ENCODE results near the gene TCEAL4. TPM values are rescaled to one million over a fixed set of nuclear protein-coding genes. Genes with fewer than 3 reads are reported as not detected.
A peak's percentile ranks its signal among the peaks of the same experiment; 100 is the strongest.

The TCEAL4 gene
- total RNA-seq, 1 experiment from 2014 or later: 84.1 TPM

- H3K36me3 ChIP-seq (ENCODE audit: control insufficient read depth, insufficient read depth, low read length): no peaks in the 10 kb centered on the region
- no TSS peak for BruUV-seq (replicated peaks)
- CTCF ChIA-PET: no interaction called here
- H3K27ac ChIP-seq (ENCODE audit: low read length): no peak overlapping the region
- ATAC-seq: no peak
- in situ Hi-C loops (cut with HindIII; ENCODE audit: low pct_unique_long_range_greater_than_20kb, low sequenced_read_pairs) (no loop called here), intact Hi-C loops (cut with micrococcal nuclease; ENCODE audit: unreplicated experiment) (no loop called here)
- H3K4me3 ChIP-seq (ENCODE audit: low read depth in 2 of 2, low read length in 2 of 2): no peak overlapping the region
- no peak for TF ChIP-seq REST (IDR thresholded peaks at IDR 0.05; ENCODE audit: insufficient read depth in 1 of 2, low read depth in 2 of 2, low read length in 1 of 2)
- TF ChIP-seq TCF7L2 (IDR thresholded peaks at IDR 0.05; ENCODE audit: low read depth, low read length): no peak
- TF ChIP-seq CTCF (IDR thresholded peaks at IDR 0.05): no peak
- TF ChIP-seq SIN3A (IDR thresholded peaks at IDR 0.05; ENCODE audit: borderline replicate concordance, insufficient read depth, low read depth, low read length): no peak
- TF ChIP-seq POLR2AphosphoS5 (IDR thresholded peaks at IDR 0.05; ENCODE audit: low read depth, low read length): no peak
- H3K4me1 ChIP-seq (ENCODE audit: control insufficient read depth, insufficient read depth, low read length): no peaks in the 10 kb centered on the region
- no peaks in the 10 kb centered on the region for H3K27me3 ChIP-seq (ENCODE audit: control insufficient read depth, insufficient read depth, low read length)
- no peaks in the 10 kb centered on the region for H3K9me3 ChIP-seq (ENCODE audit: control insufficient read depth, insufficient read depth, low read depth, low read length)
- DNase-seq (ENCODE audit: low read depth, low spot score): no peak
- POLR2A ChIA-PET: no interaction called here
These were observed 20.1 kb upstream of the TCEAL4 start for GRCh38 chrX:103565197-103565596.

GRCh38 chrX:103565752-103566151, 19.6 kb upstream of the TCEAL4 start:
- in situ Hi-C loops (cut with HindIII; ENCODE audit: low pct_unique_long_range_greater_than_20kb, low sequenced_read_pairs): no loop called here
- Histone ChIP-seq H3K27me3 (ENCODE audit: control insufficient read depth, insufficient read depth, low read length) (no peaks in the 10 kb centered on the region), H3K4me3 (ENCODE audit: low read depth in 2 of 2, low read length in 2 of 2) (no peak overlapping the region), H3K36me3 (ENCODE audit: control insufficient read depth, insufficient read depth, low read length) (no peaks in the 10 kb centered on the region), H3K4me1 (ENCODE audit: control insufficient read depth, insufficient read depth, low read length) (no peaks in the 10 kb centered on the region), H3K27ac (ENCODE audit: low read length) (no peak overlapping the region), H3K9me3 (ENCODE audit: control insufficient read depth, insufficient read depth, low read depth, low read length) (no peaks in the 10 kb centered on the region)
- ATAC-seq (0 out of 2 replicates have a peak, but pooled peaks have one; percentile 42), DNase-seq (ENCODE audit: low read depth, low spot score) (no peak)
- ChIA-PET CTCF (no interaction called here), POLR2A (no interaction called here)
- intact Hi-C loops (cut with micrococcal nuclease; ENCODE audit: unreplicated experiment): no loop called here
- TF ChIP-seq REST (IDR thresholded peaks at IDR 0.05; ENCODE audit: insufficient read depth in 1 of 2, low read depth in 2 of 2, low read length in 1 of 2) (no peak), POLR2AphosphoS5 (IDR thresholded peaks at IDR 0.05; ENCODE audit: low read depth, low read length) (no peak), CTCF (IDR thresholded peaks at IDR 0.05) (no peak), SIN3A (IDR thresholded peaks at IDR 0.05; ENCODE audit: borderline replicate concordance, insufficient read depth, low read depth, low read length) (no peak), TCF7L2 (IDR thresholded peaks at IDR 0.05; ENCODE audit: low read depth, low read length) (no peak)
- no TSS peak for BruUV-seq (replicated peaks)
